Measurements from ENCODE around the gene SIRPD.

SIRPD gene

GRCh38 chr20:1539816-1540419, 17.6 kb downstream of the SIRPD start:
- DNase-seq (ENCODE audit: extremely low spot score, insufficient read length, low read depth) = no peak
- FAIRE-seq = no peak

GRCh38 chr20:1538655-1539054, 18.9 kb downstream of the SIRPD start:
- DNase-seq (ENCODE audit: extremely low spot score, insufficient read length, low read depth) (no peak), FAIRE-seq (no peak)

GRCh38 chr20:1537731-1538058, 19.8 kb downstream of the SIRPD start:
- FAIRE-seq (peak; percentile 81), DNase-seq (ENCODE audit: extremely low spot score, insufficient read length, low read depth) (no peak)

GRCh38 chr20:1536893-1537730, 20.4 kb downstream of the SIRPD start:
- DNase-seq (ENCODE audit: extremely low spot score, insufficient read length, low read depth) = no peak
- FAIRE-seq = no peak

- peak; percentile 99 for FAIRE-seq
- peak; percentile 37 for DNase-seq (ENCODE audit: extremely low spot score, insufficient read length, low read depth)
Observed at GRCh38 chr20:1535420-1536175, 21.9 kb downstream of the SIRPD start.

GRCh38 chr20:1534526-1534925, 23.0 kb downstream of the SIRPD start:
- FAIRE-seq (no peak), DNase-seq (ENCODE audit: extremely low spot score, insufficient read length, low read depth) (no peak)

GRCh38 chr20:1533059-1533458, 24.4 kb downstream of the SIRPD start:
- FAIRE-seq (no peak), DNase-seq (ENCODE audit: extremely low spot score, insufficient read length, low read depth) (no peak)

- DNase-seq (ENCODE audit: extremely low spot score, insufficient read length, low read depth) (no peak), FAIRE-seq (no peak)
Observed at GRCh38 chr20:1528811-1529210, 28.7 kb downstream of the SIRPD start.

GRCh38 chr20:1527923-1528322, 29.6 kb downstream of the SIRPD start:
- no peak for DNase-seq (ENCODE audit: extremely low spot score, insufficient read length, low read depth)
- no peak for FAIRE-seq

GRCh38 chr20:1526896-1527295, 30.6 kb downstream of the SIRPD start:
- DNase-seq (ENCODE audit: extremely low spot score, insufficient read length, low read depth) = no peak
- FAIRE-seq = no peak

GRCh38 chr20:1526310-1526709, 31.2 kb downstream of the SIRPD start:
- no peak for FAIRE-seq

GRCh38 chr20:1524004-1524403, 33.5 kb downstream of the SIRPD start:
- DNase-seq (ENCODE audit: extremely low spot score, insufficient read length, low read depth) (no peak), FAIRE-seq (peak; percentile 69)

More at GRCh38 chr20:1526310-1526709, 31.2 kb downstream of the SIRPD start:
- DNase-seq (ENCODE audit: extremely low spot score, insufficient read length, low read depth) = no peak

- no peak for FAIRE-seq
- DNase-seq (ENCODE audit: extremely low spot score, insufficient read length, low read depth) = no peak
Observed at GRCh38 chr20:1517010-1517409, 40.5 kb downstream of the SIRPD start.

- no peak for FAIRE-seq
- no peak for DNase-seq (ENCODE audit: extremely low spot score, insufficient read length, low read depth)
Observed at GRCh38 chr20:1513801-1514200, 43.7 kb downstream of the SIRPD start.

- FAIRE-seq (peak; percentile 64), DNase-seq (ENCODE audit: extremely low spot score, insufficient read length, low read depth) (no peak)
Observed at GRCh38 chr20:1509237-1509636, 48.3 kb downstream of the SIRPD start.

- no peak for FAIRE-seq
- DNase-seq (ENCODE audit: extremely low spot score, insufficient read length, low read depth) = no peak
Observed at GRCh38 chr20:1508574-1508973, 48.9 kb downstream of the SIRPD start.

- FAIRE-seq (no peak), DNase-seq (ENCODE audit: extremely low spot score, insufficient read length, low read depth) (no peak)
Observed at GRCh38 chr20:1507276-1507675, 50.2 kb downstream of the SIRPD start.

- FAIRE-seq = no peak
- DNase-seq (ENCODE audit: extremely low spot score, insufficient read length, low read depth) = no peak
Observed at GRCh38 chr20:1505871-1506270, 51.6 kb downstream of the SIRPD start.

- DNase-seq (ENCODE audit: extremely low spot score, insufficient read length, low read depth) (no peak), FAIRE-seq (no peak)
Observed at GRCh38 chr20:1505361-1505760, 52.1 kb downstream of the SIRPD start.

- DNase-seq (ENCODE audit: extremely low spot score, insufficient read length, low read depth) (peak; percentile 67), FAIRE-seq (peak; percentile 98)
Observed at GRCh38 chr20:1503564-1504227, 53.8 kb downstream of the SIRPD start.
